ENCODE measurements around the gene PPP1R7.

Gene PPP1R7

GRCh38 chr2:241198381-241199279 is 48.4 kb downstream of the PPP1R7 start:
- no peak for DNase-seq

GRCh38 chr2:241199286-241199685 is 49.0 kb downstream of the PPP1R7 start:
- no peak for DNase-seq

- DNase-seq = no peak
Measured at GRCh38 chr2:241199897-241200821, 49.9 kb downstream of the PPP1R7 start.

GRCh38 chr2:241200822-241201395 is 50.6 kb downstream of the PPP1R7 start:
- no peak for DNase-seq

GRCh38 chr2:241201445-241202267 is 51.4 kb downstream of the PPP1R7 start:
- no peak for DNase-seq

GRCh38 chr2:241202268-241202585 is 52.0 kb downstream of the PPP1R7 start:
- DNase-seq = no peak

- DNase-seq = no peak
Measured at GRCh38 chr2:241202681-241203080, 52.4 kb downstream of the PPP1R7 start.

GRCh38 chr2:241203218-241204009 is 53.1 kb downstream of the PPP1R7 start:
- DNase-seq = no peak

- DNase-seq = no peak
Measured at GRCh38 chr2:241204010-241204384, 53.7 kb downstream of the PPP1R7 start.

GRCh38 chr2:241204490-241204889 is 54.2 kb downstream of the PPP1R7 start:
- no peak for DNase-seq

GRCh38 chr2:241205086-241205485 is 54.8 kb downstream of the PPP1R7 start:
- DNase-seq = no peak

GRCh38 chr2:241207151-241207550 is 56.9 kb downstream of the PPP1R7 start:
- DNase-seq = no peak

GRCh38 chr2:241207641-241208040 is 57.4 kb downstream of the PPP1R7 start:
- no peak for DNase-seq

GRCh38 chr2:241208058-241208457 is 57.8 kb downstream of the PPP1R7 start:
- no peak for DNase-seq

- DNase-seq = no peak
Measured at GRCh38 chr2:241209271-241209670, 59.0 kb downstream of the PPP1R7 start.

GRCh38 chr2:241211276-241211675 is 61.0 kb downstream of the PPP1R7 start:
- no peak for DNase-seq

- DNase-seq = no peak
Measured at GRCh38 chr2:241213041-241213440, 62.8 kb downstream of the PPP1R7 start.

- no peak for DNase-seq
Measured at GRCh38 chr2:241213567-241213966, 63.3 kb downstream of the PPP1R7 start.

GRCh38 chr2:241214209-241214608 is 63.9 kb downstream of the PPP1R7 start:
- DNase-seq = no peak

- DNase-seq = no peak
Measured at GRCh38 chr2:241214766-241215165, 64.5 kb downstream of the PPP1R7 start.

- DNase-seq = no peak
Measured at GRCh38 chr2:241215421-241215820, 65.2 kb downstream of the PPP1R7 start.
